Epithelial cell of proximal tubule (primary cell): ENCODE measurements around the gene USP6NL. TPM values are rescaled to one million over a fixed set of nuclear protein-coding genes. Genes with fewer than 3 reads are reported as not detected.

Source experiments
- DNase-seq: peaks from one replicate; pipeline ENCODE4 v3.0.0-alpha.2; 2011; ENCODE audit warnings: low read depth
- H3K4me3 ChIP-seq: 2 replicates; pipeline ENCODE4 v1.5.1; 2011; ENCODE audit warnings: low read depth, mild to moderate bottlenecking, low read length
- total RNA-seq: library from RNA; depleted of rRNA; stranded (reverse); fragments of >200 nt; gene quantifications from 2 replicates; pipeline ENCODE4 v1.2.3, GENCODE V29; 2015
- TF ChIP-seq, protein P1 (sequence below): conservative IDR thresholded peaks from 2 replicates; pipeline ENCODE4 v1.5.1; 2012; ENCODE audit warnings: low read depth, mild to moderate bottlenecking, low read length

USP6NL gene
- total RNA-seq, 1 donor from 2014 or later, result 14.7 TPM

GRCh38 chr10:11463111-11463510, 148.3 kb downstream of the USP6NL start:
- TF ChIP-seq, protein P1, sequence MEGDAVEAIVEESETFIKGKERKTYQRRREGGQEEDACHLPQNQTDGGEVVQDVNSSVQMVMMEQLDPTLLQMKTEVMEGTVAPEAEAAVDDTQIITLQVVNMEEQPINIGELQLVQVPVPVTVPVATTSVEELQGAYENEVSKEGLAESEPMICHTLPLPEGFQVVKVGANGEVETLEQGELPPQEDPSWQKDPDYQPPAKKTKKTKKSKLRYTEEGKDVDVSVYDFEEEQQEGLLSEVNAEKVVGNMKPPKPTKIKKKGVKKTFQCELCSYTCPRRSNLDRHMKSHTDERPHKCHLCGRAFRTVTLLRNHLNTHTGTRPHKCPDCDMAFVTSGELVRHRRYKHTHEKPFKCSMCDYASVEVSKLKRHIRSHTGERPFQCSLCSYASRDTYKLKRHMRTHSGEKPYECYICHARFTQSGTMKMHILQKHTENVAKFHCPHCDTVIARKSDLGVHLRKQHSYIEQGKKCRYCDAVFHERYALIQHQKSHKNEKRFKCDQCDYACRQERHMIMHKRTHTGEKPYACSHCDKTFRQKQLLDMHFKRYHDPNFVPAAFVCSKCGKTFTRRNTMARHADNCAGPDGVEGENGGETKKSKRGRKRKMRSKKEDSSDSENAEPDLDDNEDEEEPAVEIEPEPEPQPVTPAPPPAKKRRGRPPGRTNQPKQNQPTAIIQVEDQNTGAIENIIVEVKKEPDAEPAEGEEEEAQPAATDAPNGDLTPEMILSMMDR, result no peak
- no peak overlapping the region for H3K4me3 ChIP-seq
- DNase-seq, result no peak

DNA sequence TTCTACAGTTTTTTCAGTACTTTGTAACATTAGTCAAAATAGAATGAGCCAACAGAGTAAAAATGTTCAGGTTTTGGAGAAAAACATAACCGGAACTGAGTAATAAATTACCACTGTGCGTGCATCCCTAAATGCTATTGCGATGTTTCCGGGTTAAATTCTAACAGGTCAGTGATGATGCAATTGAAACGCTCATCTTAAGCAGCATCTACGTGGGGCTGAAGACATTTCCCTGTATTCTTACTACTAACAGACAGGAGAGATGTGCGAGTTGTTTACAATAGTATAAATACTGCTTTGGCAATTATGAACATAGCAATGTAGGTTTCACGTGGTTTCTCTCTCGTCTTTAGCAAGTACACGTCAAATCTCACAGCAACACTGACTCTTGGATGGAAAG, 149.4 kb downstream of the USP6NL start:
- no peak overlapping the region for H3K4me3 ChIP-seq
- no peak for DNase-seq
- TF ChIP-seq, protein P1, result no peak

GRCh38 chr10:11457336-11457735, 154.1 kb downstream of the USP6NL start:
- no peak for DNase-seq
- H3K4me3 ChIP-seq, result no peak overlapping the region
- TF ChIP-seq, protein P1, result no peak

DNA sequence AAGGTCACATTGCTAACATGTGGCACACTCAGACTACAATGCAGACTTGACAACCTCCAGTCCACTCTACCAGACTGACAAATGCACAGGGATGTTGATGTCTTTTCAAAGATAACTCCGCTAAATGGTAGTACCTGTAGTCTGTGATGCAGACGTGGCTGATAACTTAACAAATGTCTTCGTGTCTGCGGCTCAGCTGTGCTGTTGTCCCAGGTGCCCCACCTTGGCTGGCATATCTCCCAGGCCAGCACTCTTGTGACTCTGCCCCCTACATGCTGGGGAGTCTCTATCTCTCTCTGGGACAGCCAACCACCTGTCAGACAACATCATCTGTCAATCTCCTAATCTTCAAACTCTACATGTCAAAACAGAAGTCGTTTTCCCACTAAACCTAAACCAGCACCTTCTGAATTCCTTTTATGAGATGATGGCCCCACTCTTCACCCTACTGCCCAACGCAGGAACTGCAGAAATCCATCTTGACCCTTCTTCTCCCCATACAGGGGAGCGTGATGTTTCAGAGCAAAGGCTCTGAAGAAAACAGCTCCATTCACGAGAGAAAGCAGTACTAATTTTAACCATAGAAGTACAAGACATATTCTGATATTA, 156.4 kb downstream of the USP6NL start:
- no peak for DNase-seq
- H3K4me3 ChIP-seq, result no peak overlapping the region
- TF ChIP-seq, protein P1, result peak; percentile 19

- TF ChIP-seq, protein P1, result no peak
- no peak overlapping the region for H3K4me3 ChIP-seq
- no peak for DNase-seq
These were observed 157.3 kb downstream of the USP6NL start for GRCh38 chr10:11454160-11454559.

DNA sequence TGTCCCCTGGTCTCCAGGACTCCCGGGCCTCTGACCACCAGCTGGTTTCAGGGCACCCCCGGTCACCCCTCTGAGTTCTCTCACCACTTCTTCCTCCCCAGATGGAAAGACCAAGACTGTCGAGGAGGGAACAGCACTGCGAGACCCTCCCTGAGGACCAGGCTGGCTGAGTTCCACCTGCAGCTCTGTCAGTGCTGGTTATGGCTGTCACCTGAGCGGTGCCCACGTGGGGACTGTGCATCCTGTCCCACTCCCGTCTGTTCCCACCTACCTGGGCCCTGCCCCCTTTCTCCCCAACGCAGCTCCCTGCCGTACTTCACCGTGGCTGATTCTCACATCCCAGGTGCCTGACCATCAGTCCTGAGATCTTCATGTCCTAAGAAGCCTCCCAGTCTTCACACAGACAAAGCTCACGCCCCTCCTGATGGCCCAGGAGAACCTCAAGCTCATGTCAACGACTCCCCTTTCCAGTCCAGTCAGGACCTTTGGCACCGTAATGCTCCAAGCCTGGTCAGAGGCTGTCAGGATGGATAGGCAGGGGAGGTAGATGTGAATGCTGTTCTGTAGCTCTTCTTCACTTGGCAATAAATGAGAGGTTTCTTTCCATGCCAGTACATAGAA, 159.7 kb downstream of the USP6NL start:
- TF ChIP-seq, protein P1, result no peak

GRCh38 chr10:11450427-11450826, 161.0 kb downstream of the USP6NL start:
- TF ChIP-seq, protein P1, result no peak
- no peak for DNase-seq
- H3K4me3 ChIP-seq, result no peak overlapping the region

More for the DNA sequence above, 159.7 kb downstream of the USP6NL start:
- H3K4me3 ChIP-seq, result no peak overlapping the region
- no peak for DNase-seq
